GM18858 (cell line): ENCODE results near the gene MYCL.
"Not testable (repeated sequence)": the region's sequence is repeated elsewhere in the genome, so short reads cannot be mapped to it uniquely, and the experiment has no call there.

ENCODE experiments used
- ATAC-seq: cut with Tn5 transposase; IDR thresholded peaks from one replicate; pipeline ENCODE4 v1.9.1; 2021; ENCODE audit not compliant: unreplicated experiment

Gene MYCL

GRCh38 chr1:39892601-39893595 is 8.8 kb downstream of the MYCL start:
- ATAC-seq = no peak

GRCh38 chr1:39890880-39891279 is 10.8 kb downstream of the MYCL start:
- no peak for ATAC-seq

- no peak for ATAC-seq
These were observed 11.4 kb downstream of the MYCL start for GRCh38 chr1:39890273-39890672.

GRCh38 chr1:39886757-39887231 is 14.9 kb downstream of the MYCL start:
- no peak for ATAC-seq

GRCh38 chr1:39885516-39885915 is 16.2 kb downstream of the MYCL start:
- no peak for ATAC-seq

- no peak for ATAC-seq
These were observed 19.6 kb downstream of the MYCL start for GRCh38 chr1:39882152-39882551.

- ATAC-seq = no peak
These were observed 23.4 kb downstream of the MYCL start for GRCh38 chr1:39877980-39878956.

- no peak for ATAC-seq
These were observed 24.4 kb downstream of the MYCL start for GRCh38 chr1:39877231-39877778.

- no peak for ATAC-seq
These were observed 25.6 kb downstream of the MYCL start for GRCh38 chr1:39876144-39876543.

- ATAC-seq = no peak
These were observed 29.0 kb downstream of the MYCL start for GRCh38 chr1:39872698-39873097.

- no peak for ATAC-seq
These were observed 29.9 kb downstream of the MYCL start for GRCh38 chr1:39871796-39872195.

- ATAC-seq = not testable (repeated sequence)
These were observed 30.7 kb downstream of the MYCL start for GRCh38 chr1:39871043-39871442.

GRCh38 chr1:39869538-39870112 is 32.1 kb downstream of the MYCL start:
- ATAC-seq = not testable (repeated sequence)

GRCh38 chr1:39866767-39867166 is 35.0 kb downstream of the MYCL start:
- ATAC-seq = no peak

- ATAC-seq = no peak
These were observed 36.0 kb downstream of the MYCL start for GRCh38 chr1:39865762-39866161.

- no peak for ATAC-seq
These were observed 38.5 kb downstream of the MYCL start for GRCh38 chr1:39863177-39863576.

- ATAC-seq = no peak
These were observed 40.7 kb downstream of the MYCL start for GRCh38 chr1:39861003-39861402.

GRCh38 chr1:39859859-39860812 is 41.6 kb downstream of the MYCL start:
- no peak for ATAC-seq

- no peak for ATAC-seq
These were observed 43.4 kb downstream of the MYCL start for GRCh38 chr1:39858315-39858714.
